ENCODE measurements around the gene C1orf174. TPM values are rescaled to one million over a fixed set of nuclear protein-coding genes. Genes with fewer than 3 reads are reported as not detected.

The C1orf174 gene
- total and polyA plus RNA-seq, 2 of the 13 experiments (the other 11 are each of a cell fraction or from before 2014, with no cell fraction given), result 21.6 to 31.4 TPM

- 0 out of 2 replicates have a peak, but pooled peaks cover 6% of the 10 kb centered on the region for H3K4me1 ChIP-seq (ENCODE audit: insufficient read depth, low read length)
- FAIRE-seq, result no peak
- no peaks in the 10 kb centered on the region for H3K9me3 ChIP-seq (ENCODE audit: low read length)
- BruUV-seq (replicated peaks), result no TSS peak
- H4K20me1 ChIP-seq (ENCODE audit: insufficient read depth, low read length), result no peaks in the 10 kb centered on the region
- intact Hi-C loops (cut with micrococcal nuclease; ENCODE audit: unreplicated experiment) (no loop called here), in situ Hi-C loops (cut with HindIII; ENCODE audit: extremely low pct_ligation_motif_present, low pct_unique_long_range_greater_than_20kb) (no loop called here)
- peaks cover 16 to 33% of the 10 kb centered on the region in 2 experiments; a peak in 4 of 5 replicates for H3K36me3 ChIP-seq (replicated peaks in 1 of 2; ENCODE audit: control insufficient read depth in 1 of 2, insufficient read depth in 2 of 2, low read length in 2 of 2)
- DNase-seq (ENCODE audit: low spot score), result no peak
- H3K9ac ChIP-seq (ENCODE audit: insufficient read depth, low read depth, low read length), result no peak overlapping the region
- TF ChIP-seq ZSCAN21 (CRISPR knock-in tag; IDR thresholded peaks at IDR 0.05; ENCODE audit: borderline replicate concordance), result no peak
- no peak for TF ChIP-seq ZBTB42 (CRISPR knock-in tag; IDR thresholded peaks at IDR 0.05)
- TF ChIP-seq AFF4 (CRISPR knock-in tag; IDR thresholded peaks at IDR 0.05), result no peak
- ATAC-seq, result no peak
- no peaks in the 10 kb centered on the region for H3K79me2 ChIP-seq (ENCODE audit: insufficient read depth, low read length)
- CTCF ChIA-PET (ENCODE audit: low intra/inter-chr PET ratio, low total read pairs), result no interaction called here
- no peak overlapping the region for H3K4me2 ChIP-seq (ENCODE audit: low read depth, low read length)
- H3K27me3 ChIP-seq (ENCODE audit: control insufficient read depth in 1 of 2, insufficient read depth in 2 of 2, low read length in 2 of 2), result no peaks in the 10 kb centered on the region
- POLR2A ChIA-PET, result interaction anchor here (1.0 kb wide), 1 partner anchor 16 kb away, joined by 3 read pairs; no protein-coding TSS in a partner anchor
- no peak overlapping the region for H3K4me3 ChIP-seq (replicated peaks in 1 of 3; ENCODE audit: insufficient read depth in 1 of 3, low read depth in 2 of 3, low read length in 3 of 3)
- 97% methylated on average over 13 of the region's 13 CpGs for WGBS (ENCODE audit: low lambda C conversion rate)
- no peak overlapping the region for H3K27ac ChIP-seq (ENCODE audit: extremely low read length, insufficient read depth, low read length)
- H2AFZ ChIP-seq (ENCODE audit: low read length), result no peak overlapping the region
Observed at GRCh38 chr1:3884966-3885365, 15.1 kb downstream of the C1orf174 start.
